HCT116 (cell line): ENCODE data around the gene SLC4A4.

Experiments used
- CEBPB ChIP-seq: IDR thresholded peaks from 2 replicates; pipeline ENCODE4 v1.6.1; 2012; ENCODE audit warnings: low read depth
- CTCF ChIP-seq, 3 experiments: fragments of 200-600 bp in 1 of 3; sonication (generic) in 1 of 3; IDR thresholded peaks in 2 of 3; conservative IDR thresholded peaks in 1 of 3; 2 replicates each; pipeline ENCODE4 v1.5.1; 2012 to 2017; ENCODE audit warnings: low read depth in 2 of 3, low read length in 2 of 3, antibody characterized with exemption in 1 of 3, borderline replicate concordance in 1 of 3, control low read depth in 1 of 3, mild to moderate bottlenecking in 1 of 3, mixed read lengths in 1 of 3, mixed run types in 1 of 3, moderate library complexity in 1 of 3; ENCODE audit not compliant: insufficient read depth in 1 of 3
- ELF1 ChIP-seq: IDR thresholded peaks from 2 replicates; pipeline ENCODE4 v1.6.1; 2012; ENCODE audit warnings: low read depth, borderline replicate concordance
- EZH2 ChIP-seq: fragments of 200-600 bp; sonication (generic); IDR thresholded peaks from 2 replicates; pipeline ENCODE4 v1.6.1; 2017; ENCODE audit warnings: antibody characterized with exemption, mixed run types
- EZH2phosphoT487 ChIP-seq: fragments of 200-600 bp; IDR thresholded peaks from 2 replicates; pipeline ENCODE4 v1.6.1; 2018; ENCODE audit warnings: antibody characterized with exemption, borderline replicate concordance
- JUND ChIP-seq: IDR thresholded peaks from 2 replicates; pipeline ENCODE4 v1.6.1; 2012
- POLR2A ChIP-seq: IDR thresholded peaks from 2 replicates; pipeline ENCODE4 v1.7.0; 2011; ENCODE audit warnings: borderline replicate concordance; ENCODE audit not compliant: insufficient read depth, insufficient read length; ENCODE audit errors: extremely low read depth
- POLR2AphosphoS5 ChIP-seq: IDR thresholded peaks from 2 replicates; pipeline ENCODE4 v1.6.1; 2011; ENCODE audit warnings: mild to moderate bottlenecking, low read depth, low read length, moderate library complexity
- RAD21 ChIP-seq: IDR thresholded peaks from 2 replicates; pipeline ENCODE4 v1.6.1; 2012; ENCODE audit warnings: low read depth, mild to moderate bottlenecking
- ZFX ChIP-seq: fragments of 450-650 bp; IDR thresholded peaks from 2 replicates; pipeline ENCODE4 v1.6.1; 2017
- TF ChIP-seq, protein P1 (sequence below): IDR thresholded peaks from 2 replicates; pipeline ENCODE4 v1.6.1; 2012; ENCODE audit warnings: low read depth
- TF ChIP-seq, protein P2 (sequence below): IDR thresholded peaks from 2 replicates; pipeline ENCODE4 v1.6.1; 2012

DNA sequence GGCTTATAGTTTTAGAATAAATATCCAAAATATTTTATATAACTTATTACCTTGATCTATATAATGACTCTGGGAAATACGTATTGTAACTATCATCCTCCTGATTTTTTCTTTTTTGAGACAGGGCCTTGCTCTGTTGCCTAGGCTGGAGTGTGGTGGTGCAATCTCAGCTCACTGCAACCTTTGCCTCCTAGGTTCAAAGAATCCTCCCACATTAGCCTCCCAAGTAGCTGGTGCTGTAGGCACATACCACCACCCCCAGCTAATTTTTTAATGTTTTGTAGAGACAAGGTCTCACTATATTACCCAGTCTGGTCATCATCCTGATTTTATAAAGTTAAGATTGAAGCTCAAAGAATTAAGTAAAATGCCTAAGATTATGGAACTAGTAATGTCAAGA lies 193.6 kb downstream of the SLC4A4 start:
- TF ChIP-seq CEBPB (no peak), EZH2 (no peak), CTCF (IDR thresholded peaks at IDR 0.05 in 2 of 3, conservative IDR thresholded peaks at IDR 0.05 in 1 of 3; ENCODE audit: borderline replicate concordance in 1 of 3, insufficient read depth in 1 of 3, low read depth in 2 of 3, low read length in 2 of 3) (no peak), POLR2A (no peak), JUND (no peak), ELF1 (no peak), POLR2AphosphoS5 (no peak), ZFX (no peak), EZH2phosphoT487 (no peak), RAD21 (no peak)
- TF ChIP-seq, protein P1, sequence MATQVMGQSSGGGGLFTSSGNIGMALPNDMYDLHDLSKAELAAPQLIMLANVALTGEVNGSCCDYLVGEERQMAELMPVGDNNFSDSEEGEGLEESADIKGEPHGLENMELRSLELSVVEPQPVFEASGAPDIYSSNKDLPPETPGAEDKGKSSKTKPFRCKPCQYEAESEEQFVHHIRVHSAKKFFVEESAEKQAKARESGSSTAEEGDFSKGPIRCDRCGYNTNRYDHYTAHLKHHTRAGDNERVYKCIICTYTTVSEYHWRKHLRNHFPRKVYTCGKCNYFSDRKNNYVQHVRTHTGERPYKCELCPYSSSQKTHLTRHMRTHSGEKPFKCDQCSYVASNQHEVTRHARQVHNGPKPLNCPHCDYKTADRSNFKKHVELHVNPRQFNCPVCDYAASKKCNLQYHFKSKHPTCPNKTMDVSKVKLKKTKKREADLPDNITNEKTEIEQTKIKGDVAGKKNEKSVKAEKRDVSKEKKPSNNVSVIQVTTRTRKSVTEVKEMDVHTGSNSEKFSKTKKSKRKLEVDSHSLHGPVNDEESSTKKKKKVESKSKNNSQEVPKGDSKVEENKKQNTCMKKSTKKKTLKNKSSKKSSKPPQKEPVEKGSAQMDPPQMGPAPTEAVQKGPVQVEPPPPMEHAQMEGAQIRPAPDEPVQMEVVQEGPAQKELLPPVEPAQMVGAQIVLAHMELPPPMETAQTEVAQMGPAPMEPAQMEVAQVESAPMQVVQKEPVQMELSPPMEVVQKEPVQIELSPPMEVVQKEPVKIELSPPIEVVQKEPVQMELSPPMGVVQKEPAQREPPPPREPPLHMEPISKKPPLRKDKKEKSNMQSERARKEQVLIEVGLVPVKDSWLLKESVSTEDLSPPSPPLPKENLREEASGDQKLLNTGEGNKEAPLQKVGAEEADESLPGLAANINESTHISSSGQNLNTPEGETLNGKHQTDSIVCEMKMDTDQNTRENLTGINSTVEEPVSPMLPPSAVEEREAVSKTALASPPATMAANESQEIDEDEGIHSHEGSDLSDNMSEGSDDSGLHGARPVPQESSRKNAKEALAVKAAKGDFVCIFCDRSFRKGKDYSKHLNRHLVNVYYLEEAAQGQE: no peak
- TF ChIP-seq, protein P2, sequence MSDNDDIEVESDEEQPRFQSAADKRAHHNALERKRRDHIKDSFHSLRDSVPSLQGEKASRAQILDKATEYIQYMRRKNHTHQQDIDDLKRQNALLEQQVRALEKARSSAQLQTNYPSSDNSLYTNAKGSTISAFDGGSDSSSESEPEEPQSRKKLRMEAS: no peak
